SK-N-SH treated with all-trans-retinoic acid at 6 μM for 48 hours (cell line): Measurements from ENCODE around the gene UNC5C.

Source experiments
- CSDC2 ChIP-seq: fragments of 250-450 bp; sonication (Bioruptor Pico); IDR thresholded peaks from 2 replicates; pipeline ENCODE4 v1.5.0; 2020; ENCODE audit warnings: mild to moderate bottlenecking, moderate library complexity
- ESRRG ChIP-seq: fragments of 250-450 bp; sonication (Bioruptor Pico); IDR thresholded peaks from 2 replicates; pipeline ENCODE4 v1.6.1; 2021; ENCODE audit warnings: mild to moderate bottlenecking
- PATZ1 ChIP-seq: fragments of 250-450 bp; sonication (Bioruptor Pico); IDR thresholded peaks from 2 replicates; pipeline ENCODE4 v1.8.0; 2020; ENCODE audit warnings: mild to moderate bottlenecking, moderate library complexity, borderline replicate concordance
- POU6F1 ChIP-seq: fragments of 250-450 bp; sonication (Bioruptor Pico); IDR thresholded peaks from 2 replicates; pipeline ENCODE4 v1.8.0; 2021; ENCODE audit warnings: low read depth, mild to moderate bottlenecking, moderate library complexity, borderline replicate concordance
- TOX ChIP-seq: fragments of 250-450 bp; sonication (Bioruptor Pico); IDR thresholded peaks from 2 replicates; pipeline ENCODE4 v1.8.0; 2021; ENCODE audit warnings: mild to moderate bottlenecking, moderate library complexity, borderline replicate concordance
- ZFP30 ChIP-seq: fragments of 450-650 bp; formaldehyde crosslinking; IDR thresholded peaks from 2 replicates; pipeline ENCODE4 v1.5.0; 2022; ENCODE audit warnings: mild to moderate bottlenecking, moderate library complexity

DNA sequence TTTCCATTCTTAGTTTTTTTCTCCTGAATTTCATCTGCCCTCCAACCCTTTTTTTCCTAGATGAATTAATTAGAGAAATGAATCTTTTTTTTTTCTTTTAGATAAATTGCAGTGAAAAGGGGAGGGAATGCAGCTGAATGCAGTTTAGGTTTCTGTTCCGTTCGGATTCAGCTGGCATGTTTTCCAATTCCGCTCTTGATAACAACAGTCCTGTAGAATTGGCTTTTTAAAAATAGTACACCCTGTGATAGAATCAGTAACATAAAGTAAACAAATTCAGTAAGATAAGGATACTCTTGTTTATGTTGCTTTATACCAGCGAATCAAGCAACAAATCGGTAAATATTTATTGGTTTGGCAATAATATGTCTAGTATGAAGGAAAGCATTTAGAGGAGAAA is 103.5 kb downstream of the UNC5C start:
- TF ChIP-seq PATZ1 (CRISPR knock-in tag): no peak
- TF ChIP-seq ZFP30 (CRISPR knock-in tag): no peak
- TF ChIP-seq TOX: no peak
- TF ChIP-seq ESRRG (CRISPR knock-in tag): no peak
- TF ChIP-seq POU6F1: no peak
- no peak for TF ChIP-seq CSDC2 (CRISPR knock-in tag)
